Tibial nerve (tissue), 4 donors: Measurements from ENCODE around the gene KCNJ18.
"Not testable (repeated sequence)": the region's sequence is repeated elsewhere in the genome, so short reads cannot be mapped to it uniquely, and the experiment has no call there.

Experiments
- EP300 ChIP-seq, 2 donors: sonication (generic); formaldehyde crosslinking; IDR thresholded peaks; one replicate each; pipeline ENCODE4 v1.6.1; 2017; ENCODE audit warnings: antibody characterized with exemption in 2 of 2, mild to moderate bottlenecking in 1 of 2
- TF ChIP-seq, protein P1 (sequence below), 5 experiments: fragments of 200-600 bp in 3 of 5; fragments of 450-650 bp in 2 of 5; sonication (generic) in 3 of 5; IDR thresholded peaks; one replicate each; pipeline ENCODE4 v1.5.1; 2016 to 2019; ENCODE audit warnings: antibody characterized with exemption in 5 of 5, mild to moderate bottlenecking in 3 of 5, moderate library complexity in 2 of 5

DNA sequence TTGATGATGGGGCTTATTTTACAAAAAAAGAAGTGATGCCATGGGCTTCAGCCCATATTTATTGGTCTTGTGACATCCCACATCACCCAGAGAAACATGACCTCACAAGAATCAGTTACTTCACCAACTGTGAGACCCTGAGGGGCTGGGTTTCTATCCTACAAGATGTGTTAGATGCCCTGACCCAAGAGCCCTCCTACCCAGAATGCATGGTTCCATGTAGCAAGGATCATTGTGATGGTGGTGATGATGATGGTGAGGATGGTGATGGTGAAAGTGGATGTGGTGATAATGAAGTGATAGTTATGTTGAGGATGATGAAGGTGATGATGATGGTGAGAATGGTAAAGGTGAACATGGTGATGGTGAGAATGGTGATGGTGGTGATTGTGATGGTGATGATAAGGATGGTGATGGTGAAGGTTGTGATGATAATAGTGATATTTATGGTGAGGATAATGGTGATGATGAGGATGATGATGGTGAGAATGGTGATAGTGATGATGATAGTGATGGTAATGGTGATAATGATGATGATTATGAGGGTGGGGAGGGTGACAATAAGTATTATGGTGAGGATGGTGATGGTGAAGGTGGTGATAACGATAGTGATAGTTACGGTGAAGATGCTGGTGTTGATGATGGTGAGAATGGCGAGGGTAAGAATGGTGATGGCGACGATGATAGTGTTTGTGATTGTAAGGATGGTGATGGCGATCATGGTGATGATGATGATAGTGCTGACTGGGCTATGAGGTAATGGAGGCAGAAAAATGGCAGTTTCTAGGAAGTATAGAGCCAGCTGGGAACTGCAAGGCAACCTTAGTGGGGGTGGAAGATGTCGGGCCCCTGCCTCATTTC lies 28.5 kb upstream of the KCNJ18 start:
- not testable (repeated sequence) for TF ChIP-seq EP300 (IDR thresholded peaks at IDR 0.05)
- TF ChIP-seq, protein P1, sequence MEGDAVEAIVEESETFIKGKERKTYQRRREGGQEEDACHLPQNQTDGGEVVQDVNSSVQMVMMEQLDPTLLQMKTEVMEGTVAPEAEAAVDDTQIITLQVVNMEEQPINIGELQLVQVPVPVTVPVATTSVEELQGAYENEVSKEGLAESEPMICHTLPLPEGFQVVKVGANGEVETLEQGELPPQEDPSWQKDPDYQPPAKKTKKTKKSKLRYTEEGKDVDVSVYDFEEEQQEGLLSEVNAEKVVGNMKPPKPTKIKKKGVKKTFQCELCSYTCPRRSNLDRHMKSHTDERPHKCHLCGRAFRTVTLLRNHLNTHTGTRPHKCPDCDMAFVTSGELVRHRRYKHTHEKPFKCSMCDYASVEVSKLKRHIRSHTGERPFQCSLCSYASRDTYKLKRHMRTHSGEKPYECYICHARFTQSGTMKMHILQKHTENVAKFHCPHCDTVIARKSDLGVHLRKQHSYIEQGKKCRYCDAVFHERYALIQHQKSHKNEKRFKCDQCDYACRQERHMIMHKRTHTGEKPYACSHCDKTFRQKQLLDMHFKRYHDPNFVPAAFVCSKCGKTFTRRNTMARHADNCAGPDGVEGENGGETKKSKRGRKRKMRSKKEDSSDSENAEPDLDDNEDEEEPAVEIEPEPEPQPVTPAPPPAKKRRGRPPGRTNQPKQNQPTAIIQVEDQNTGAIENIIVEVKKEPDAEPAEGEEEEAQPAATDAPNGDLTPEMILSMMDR (IDR thresholded peaks at IDR 0.05): not testable (repeated sequence)
